IMR-90 (cell line): ENCODE results near the gene LAMA5. TPM values are rescaled to one million over a fixed set of nuclear protein-coding genes. Genes with fewer than 3 reads are reported as not detected.

Experiments
- ATAC-seq: fragments of 200-7000 bp; cut with Tn5 transposase; 2 replicates; pipeline ENCODE4 v1.9.1; 2020; ENCODE audit warnings: low read depth, mild to moderate bottlenecking, moderate library complexity
- BruUV-seq: library from RNA; stranded (reverse); fragments of 400-500 nt; replicated peaks from 2 replicates; lab custom pipeline; 2021; lab: Mats Ljungman, UMichigan
- CTCF ChIA-PET: fragments of 300-600 bp; formaldehyde crosslinking; extraction: SDS; loops from one replicate; lab custom pipeline; 2021; ENCODE audit warnings: antibody characterized with exemption; lab: Yijun Ruan, JAX
- POLR2A ChIA-PET: fragments of 300-600 bp; sonication (Branson Sonifier 250); formaldehyde crosslinking; loops from one replicate; lab custom pipeline; 2022; ENCODE audit warnings: antibody characterized with exemption; ENCODE audit not compliant: unreplicated experiment; lab: Charles Lee
- DNase-seq: peaks from one replicate; pipeline ENCODE4 v3.0.0; 2013
- H2AFZ ChIP-seq: replicated peaks from 2 replicates; pipeline ENCODE3; 2013; ENCODE audit warnings: low read length, mild to moderate bottlenecking; ENCODE audit not compliant: poor library complexity
- H2AK5ac ChIP-seq: 2 replicates; pipeline ENCODE4 v1.6.1; 2013; ENCODE audit warnings: low read depth, low read length, inconsistent platforms
- H2AK9ac ChIP-seq: replicated peaks from 2 replicates; pipeline ENCODE3; 2013; ENCODE audit warnings: mild to moderate bottlenecking, low read depth, low read length, moderate library complexity; ENCODE audit not compliant: poor library complexity
- H2BK120ac ChIP-seq: 2 replicates; pipeline ENCODE4 v1.6.1; 2013; ENCODE audit warnings: low read depth, low read length, inconsistent platforms
- H2BK15ac ChIP-seq: 3 replicates; pipeline ENCODE4 v1.6.1; 2013; ENCODE audit warnings: low read depth, low read length, inconsistent platforms
- H2BK20ac ChIP-seq: 2 replicates; pipeline ENCODE4 v1.6.1; 2013; ENCODE audit warnings: low read depth, mild to moderate bottlenecking, inconsistent platforms, low read length, moderate library complexity
- H2BK5ac ChIP-seq: 2 replicates; pipeline ENCODE4 v1.6.1; 2013; ENCODE audit warnings: mild to moderate bottlenecking, low read depth, low read length, inconsistent platforms; ENCODE audit not compliant: poor library complexity, severe bottlenecking
- H3K14ac ChIP-seq: replicated peaks from 2 replicates; pipeline ENCODE4 v1.6.1; 2013; ENCODE audit warnings: low read depth, low read length, inconsistent platforms
- H3K18ac ChIP-seq: 2 replicates; pipeline ENCODE4 v1.6.1; 2013; ENCODE audit warnings: low read depth, low read length, control low read depth
- H3K23ac ChIP-seq: 2 replicates; pipeline ENCODE4 v1.6.1; 2013; ENCODE audit warnings: low read depth, low read length, inconsistent platforms
- H3K27ac ChIP-seq: 2 replicates; pipeline ENCODE4 v1.5.1; 2013; ENCODE audit warnings: mild to moderate bottlenecking, control low read depth, low read length; ENCODE audit not compliant: insufficient read depth
- H3K27me3 ChIP-seq: 2 replicates; pipeline ENCODE4 v1.6.1; 2013; ENCODE audit warnings: low read length; ENCODE audit not compliant: control insufficient read depth, insufficient read depth
- H3K36me3 ChIP-seq: 2 replicates; pipeline ENCODE4 v1.6.1; 2013; ENCODE audit warnings: low read length, mixed read lengths; ENCODE audit not compliant: control insufficient read depth, insufficient read depth
- H3K4ac ChIP-seq: 2 replicates; pipeline ENCODE4 v1.6.1; 2013; ENCODE audit warnings: low read depth, low read length, inconsistent platforms
- H3K4me1 ChIP-seq: 2 replicates; pipeline ENCODE4 v1.6.1; 2013; ENCODE audit warnings: low read length, mixed read lengths; ENCODE audit not compliant: control insufficient read depth, insufficient read depth
- H3K4me2 ChIP-seq: 2 replicates; pipeline ENCODE4 v1.6.1; 2013; ENCODE audit warnings: low read depth, mild to moderate bottlenecking, control low read depth, low read length, moderate library complexity
- H3K4me3 ChIP-seq: 2 replicates; pipeline ENCODE4 v1.5.1; 2013; ENCODE audit warnings: low read depth, mild to moderate bottlenecking, control low read depth, low read length, moderate library complexity; ENCODE audit not compliant: insufficient read depth
- H3K56ac ChIP-seq: 2 replicates; pipeline ENCODE4 v1.6.1; 2013; ENCODE audit warnings: low read length, inconsistent platforms; ENCODE audit not compliant: insufficient read depth; ENCODE audit errors: extremely low read depth
- H3K79me1 ChIP-seq, 2 experiments: 2 replicates each; pipeline ENCODE4 v1.6.1; 2013; ENCODE audit warnings: low read length in 2 of 2, inconsistent platforms in 1 of 2, low read depth in 1 of 2
- H3K9ac ChIP-seq: 2 replicates; pipeline ENCODE4 v1.6.1; 2013; ENCODE audit warnings: low read depth, low read length, control low read depth
- H3K9me1 ChIP-seq: 2 replicates; pipeline ENCODE4 v1.6.1; 2013; ENCODE audit warnings: low read length, inconsistent platforms; ENCODE audit not compliant: insufficient read depth
- H3K9me3 ChIP-seq: 2 replicates; pipeline ENCODE4 v1.6.1; 2013; ENCODE audit warnings: low read length; ENCODE audit not compliant: control insufficient read depth, insufficient read depth
- H4K20me1 ChIP-seq: 2 replicates; pipeline ENCODE4 v1.6.1; 2013; ENCODE audit warnings: low read length, inconsistent platforms; ENCODE audit not compliant: insufficient read depth
- H4K5ac ChIP-seq: 2 replicates; pipeline ENCODE4 v1.6.1; 2013; ENCODE audit warnings: mild to moderate bottlenecking, low read depth, low read length, control low read depth
- H4K8ac ChIP-seq, 2 experiments: 2 replicates each; pipeline ENCODE4 v1.6.1; 2013; ENCODE audit warnings: low read depth in 2 of 2, low read length in 2 of 2, control low read depth in 1 of 2, inconsistent platforms in 1 of 2
- H4K91ac ChIP-seq: 2 replicates; pipeline ENCODE4 v1.6.1; 2013; ENCODE audit warnings: low read depth, low read length, inconsistent platforms; ENCODE audit not compliant: insufficient read depth
- BHLHE40 ChIP-seq: fragments of 150-350 bp; IDR thresholded peaks from 2 replicates; pipeline ENCODE4 v1.6.1; 2016; ENCODE audit warnings: mild to moderate bottlenecking, low read depth, low read length
- CEBPB ChIP-seq: IDR thresholded peaks from 2 replicates; pipeline ENCODE4 v1.6.1; 2012; ENCODE audit warnings: low read depth, low read length, improper control_type of control experiment
- CHD1 ChIP-seq: IDR thresholded peaks from 2 replicates; pipeline ENCODE4 v1.6.1; 2012; ENCODE audit warnings: low read depth, low read length, improper control_type of control experiment
- CTCF ChIP-seq: conservative IDR thresholded peaks from 2 replicates; pipeline ENCODE4 v1.5.1; 2012; ENCODE audit warnings: mild to moderate bottlenecking, low read depth, low read length, improper control_type of control experiment
- FOS ChIP-seq: fragments of 150-350 bp; IDR thresholded peaks from 2 replicates; pipeline ENCODE4 v1.6.1; 2016; ENCODE audit warnings: low read depth, low read length
- MAFK ChIP-seq: IDR thresholded peaks from 2 replicates; pipeline ENCODE4 v1.6.1; 2012; ENCODE audit warnings: low read depth, low read length, improper control_type of control experiment
- MAZ ChIP-seq: IDR thresholded peaks from 2 replicates; pipeline ENCODE4 v1.6.1; 2012; ENCODE audit warnings: low read depth, mild to moderate bottlenecking, low read length, improper control_type of control experiment, moderate library complexity, borderline replicate concordance
- MXI1 ChIP-seq: IDR thresholded peaks from 2 replicates; pipeline ENCODE4 v1.6.1; 2012; ENCODE audit warnings: low read depth, mild to moderate bottlenecking, low read length, moderate library complexity, borderline replicate concordance
- NFE2L2 ChIP-seq: fragments of 150-350 bp; IDR thresholded peaks from 2 replicates; pipeline ENCODE4 v1.6.1; 2016; ENCODE audit warnings: low read depth, mild to moderate bottlenecking, low read length
- POLR2A ChIP-seq: IDR thresholded peaks from 2 replicates; pipeline ENCODE4 v1.6.1; 2012; ENCODE audit warnings: mild to moderate bottlenecking, low read depth, low read length
- RAD21 ChIP-seq: IDR thresholded peaks from 2 replicates; pipeline ENCODE4 v1.6.1; 2012; ENCODE audit warnings: low read length, improper control_type of control experiment
- RCOR1 ChIP-seq: IDR thresholded peaks from 2 replicates; pipeline ENCODE4 v1.6.1; 2012; ENCODE audit warnings: mild to moderate bottlenecking, low read length, improper control_type of control experiment; ENCODE audit not compliant: insufficient replicate concordance
- RFX5 ChIP-seq: IDR thresholded peaks from 2 replicates; pipeline ENCODE4 v1.8.0; 2012; ENCODE audit warnings: low read depth, mild to moderate bottlenecking, low read length, moderate library complexity
- SMC3 ChIP-seq: fragments of 150-350 bp; IDR thresholded peaks from 2 replicates; pipeline ENCODE4 v1.6.1; 2016; ENCODE audit warnings: low read depth, mild to moderate bottlenecking, antibody characterized with exemption, low read length, moderate library complexity
- USF2 ChIP-seq: fragments of 150-350 bp; IDR thresholded peaks from 2 replicates; pipeline ENCODE4 v1.6.1; 2017; ENCODE audit warnings: mild to moderate bottlenecking, antibody characterized with exemption, low read length, low read depth
- WGBS, 2 experiments: methylation state at CpG; one replicate each; pipeline versions ENCODE4 v1.1.5 to v1.1.7; 2013; ENCODE audit warnings: missing lambda C conversion rate in 2 of 2; ENCODE audit not compliant: insufficient read length in 1 of 2; ENCODE audit errors: extremely low coverage in 2 of 2; 5-methylcytosine and 5-hydroxymethylcytosine counted together
- dilution Hi-C: fragments of 300-500 bp; cut with HindIII; formaldehyde crosslinking; loops from one replicate; pipeline ENCODE4 v1.14.3; 2018; ENCODE audit warnings: low sequenced_read_pairs; ENCODE audit not compliant: unreplicated experiment
- in situ Hi-C: fragments of 300-500 bp; cut with MboI; formaldehyde crosslinking; loops from 3 replicates; pipeline ENCODE4 v1.14.3; 2019; ENCODE audit warnings: low sequenced_read_pairs, inconsistent platforms, mixed read lengths
- intact Hi-C: fragments of 100-400 bp; cut with micrococcal nuclease; formaldehyde crosslinking; loops from 2 replicates; pipeline ENCODE4 v1.10.0; 2022
- polyA plus RNA-seq, 3 experiments: library from polyadenylated mRNA; depleted of rRNA; stranded (reverse); fragments of >200 nt; gene quantifications; 2 replicates each; pipeline ENCODE4 v1.2.3, GENCODE V29; 2012; ENCODE audit warnings: low replicate concordance in 1 of 3
- total RNA-seq: library from RNA; depleted of rRNA; stranded (reverse); fragments of >200 nt; gene quantifications from 2 replicates; pipeline ENCODE4 v1.2.3, GENCODE V29; 2012
- TF ChIP-seq, protein P1 (sequence below): fragments of 150-350 bp; IDR thresholded peaks from 2 replicates; pipeline ENCODE4 v1.6.1; 2016; ENCODE audit warnings: low read depth, mild to moderate bottlenecking, low read length, moderate library complexity, borderline replicate concordance

LAMA5 gene
- total and polyA plus RNA-seq, 2 of the 4 experiments (the other 2 are of a cell fraction): 0.90 to 7.3 TPM

DNA sequence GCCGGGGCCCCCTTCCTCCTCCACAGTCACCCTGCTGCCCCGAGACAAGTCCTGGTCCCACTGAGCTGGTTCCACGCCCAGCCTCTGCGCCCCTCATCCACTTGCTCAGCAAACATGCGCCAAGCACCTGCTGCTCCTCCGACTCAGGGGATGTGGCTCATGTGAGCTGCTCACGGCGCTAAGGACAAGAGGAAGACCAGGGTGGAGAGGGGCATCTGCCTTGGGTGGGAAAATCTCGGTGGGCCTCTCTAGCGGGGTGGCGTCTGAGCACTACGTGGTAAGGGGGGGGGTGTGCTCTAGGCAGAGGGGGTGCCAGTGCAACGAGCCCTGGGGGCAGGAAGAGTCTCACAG is 4.5 kb downstream of the LAMA5 start:
- Histone ChIP-seq H3K9me3 (no peaks in the 10 kb centered on the region), H3K18ac (no peak overlapping the region), H3K4me3 (no peak overlapping the region), H3K79me1 (no peaks in the 10 kb centered on the region), H4K91ac (no peak overlapping the region), H3K56ac (no peak overlapping the region), H3K9ac (no peak overlapping the region), H3K27ac (no peak overlapping the region), H2BK15ac (no peak overlapping the region), H4K8ac (no peak overlapping the region), H4K5ac (no peak overlapping the region), H3K23ac (no peak overlapping the region), H3K27me3 (no peaks in the 10 kb centered on the region), H3K4me2 (no peak overlapping the region), H2AK9ac (peak overlapping the region; percentile 42), H2BK5ac (no peak overlapping the region), H2AK5ac (no peak overlapping the region), H4K20me1 (peaks cover 14% of the 10 kb centered on the region; the same call in 1 of the 2 replicates), H2BK120ac (no peak overlapping the region), H3K14ac (no peak overlapping the region), H3K4me1 (peaks cover 9% of the 10 kb centered on the region), H2AFZ (peak overlapping the region; percentile 43), H3K36me3 (peaks cover 4% of the 10 kb centered on the region; the same call in 1 of the 2 replicates), H3K4ac (no peak overlapping the region), H2BK20ac (no peak overlapping the region), H3K9me1 (no peaks in the 10 kb centered on the region)
- intact Hi-C loops: no loop called here
- dilution Hi-C loops: no loop called here
- no TSS peak for BruUV-seq
- in situ Hi-C loops: no loop called here
- WGBS, 2 experiments: no CpG with 5 or more reads among the region's 13 CpGs
- ATAC-seq (no peak), DNase-seq (no peak)
- CTCF ChIA-PET: no interaction called here
- POLR2A ChIA-PET: interaction anchor here (0.6 kb wide), 1 partner anchor 24 kb away, joined by 6 read pairs; the partner anchor contains the start of gene RPS21
- TF ChIP-seq RFX5 (no peak), CEBPB (no peak), USF2 (no peak), NFE2L2 (no peak), BHLHE40 (no peak), FOS (no peak), MAFK (no peak), SMC3 (no peak), CTCF (no peak), MXI1 (no peak), RCOR1 (no peak), CHD1 (no peak), POLR2A (no peak), MAZ (no peak), RAD21 (no peak)
- TF ChIP-seq, protein P1, sequence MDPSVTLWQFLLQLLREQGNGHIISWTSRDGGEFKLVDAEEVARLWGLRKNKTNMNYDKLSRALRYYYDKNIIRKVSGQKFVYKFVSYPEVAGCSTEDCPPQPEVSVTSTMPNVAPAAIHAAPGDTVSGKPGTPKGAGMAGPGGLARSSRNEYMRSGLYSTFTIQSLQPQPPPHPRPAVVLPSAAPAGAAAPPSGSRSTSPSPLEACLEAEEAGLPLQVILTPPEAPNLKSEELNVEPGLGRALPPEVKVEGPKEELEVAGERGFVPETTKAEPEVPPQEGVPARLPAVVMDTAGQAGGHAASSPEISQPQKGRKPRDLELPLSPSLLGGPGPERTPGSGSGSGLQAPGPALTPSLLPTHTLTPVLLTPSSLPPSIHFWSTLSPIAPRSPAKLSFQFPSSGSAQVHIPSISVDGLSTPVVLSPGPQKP: no peak
